HG02938 (cell line): ENCODE results near the gene CRB3.

Experiments
- ATAC-seq: cut with Tn5 transposase; IDR thresholded peaks from one replicate; pipeline ENCODE4 v1.9.1; 2021; ENCODE audit warnings: mild to moderate bottlenecking, moderate library complexity; ENCODE audit not compliant: unreplicated experiment

CRB3 gene

DNA sequence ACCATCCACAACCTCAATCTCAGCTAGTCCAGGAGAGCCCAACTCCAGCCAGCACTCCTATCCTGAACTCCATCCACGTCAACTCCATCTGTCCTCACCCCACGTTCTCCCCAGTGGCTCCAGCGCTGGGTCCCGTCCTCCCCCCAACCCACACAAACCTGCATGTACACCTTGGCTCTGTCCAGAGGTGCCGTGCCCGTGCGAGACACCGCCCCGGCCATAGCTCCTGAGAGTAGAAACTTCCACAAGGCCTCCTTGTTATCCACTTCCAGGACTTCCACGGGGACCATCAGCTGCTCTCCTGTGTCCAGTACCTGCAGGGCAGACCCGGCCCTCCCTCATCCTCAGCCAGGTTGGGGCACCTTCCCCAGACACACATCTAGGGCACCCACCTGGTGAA, 32.2 kb upstream of the CRB3 start:
- no peak for ATAC-seq

DNA sequence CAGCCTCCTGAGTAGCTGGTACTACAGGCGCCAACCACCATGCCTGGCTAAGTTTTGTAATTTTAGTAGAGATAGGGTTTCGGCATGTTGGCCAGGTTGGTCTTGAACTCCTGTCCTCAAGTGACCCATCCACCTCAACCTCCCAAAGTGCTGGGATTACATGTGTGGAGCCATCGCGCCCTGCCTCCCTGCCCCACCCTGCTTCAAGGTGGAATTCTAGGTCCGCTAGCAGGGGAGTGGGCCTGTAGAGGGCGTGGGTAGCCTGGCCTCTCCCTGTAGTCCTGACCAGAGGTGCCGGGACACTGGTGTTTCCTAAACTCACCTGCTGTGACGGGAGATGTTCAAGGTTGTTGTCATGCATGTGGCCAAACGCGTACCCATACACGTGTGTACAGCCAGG, 30.9 kb upstream of the CRB3 start:
- ATAC-seq, result no peak

DNA sequence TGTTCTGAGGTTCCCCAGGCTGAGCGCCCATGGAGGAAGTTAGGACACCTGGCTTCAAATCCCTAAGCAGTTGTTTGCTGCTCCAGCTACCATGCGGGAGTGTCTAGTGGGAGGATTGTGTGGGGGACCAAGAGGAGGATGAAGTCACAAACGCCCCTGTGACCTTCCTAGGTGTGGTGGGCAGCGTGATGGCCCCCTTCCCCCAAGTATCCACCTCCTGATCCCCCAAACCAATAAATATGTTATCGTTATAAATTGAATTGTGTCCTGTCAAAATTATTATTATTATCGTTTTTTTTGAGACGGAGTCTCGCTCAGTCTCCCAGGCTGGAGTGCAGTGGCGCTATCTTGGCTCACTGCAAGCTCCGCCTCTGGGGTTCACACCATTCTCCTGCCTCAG, 30.4 kb upstream of the CRB3 start, which contains the start of gene SLC25A41:
Gene SLC25A41, minus strand, starts transcription at position 101 of the 400 bp plus-strand sequence. Its CDS starts 70 bp downstream, at position 31.
- ATAC-seq, result no peak

DNA sequence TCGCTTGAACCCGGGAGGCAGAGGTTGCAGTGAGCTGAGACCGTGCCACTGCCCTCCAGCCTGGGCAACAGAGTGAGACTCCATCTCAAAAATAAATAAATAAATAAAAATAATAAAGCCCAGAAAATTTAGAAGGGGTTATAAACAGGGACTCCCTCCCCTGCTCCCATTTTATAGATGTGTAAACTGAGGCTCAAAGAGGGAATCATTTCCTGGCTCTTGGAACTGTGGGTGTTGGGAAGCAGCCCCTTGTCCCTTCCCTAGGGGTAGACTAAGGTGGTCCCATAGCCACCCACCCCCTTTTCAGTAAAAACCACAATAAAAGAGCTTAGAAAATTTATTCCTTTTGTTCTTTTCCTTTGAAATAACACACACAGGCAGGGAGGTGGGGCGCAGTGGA, 24.3 kb upstream of the CRB3 start:
- no peak for ATAC-seq

DNA sequence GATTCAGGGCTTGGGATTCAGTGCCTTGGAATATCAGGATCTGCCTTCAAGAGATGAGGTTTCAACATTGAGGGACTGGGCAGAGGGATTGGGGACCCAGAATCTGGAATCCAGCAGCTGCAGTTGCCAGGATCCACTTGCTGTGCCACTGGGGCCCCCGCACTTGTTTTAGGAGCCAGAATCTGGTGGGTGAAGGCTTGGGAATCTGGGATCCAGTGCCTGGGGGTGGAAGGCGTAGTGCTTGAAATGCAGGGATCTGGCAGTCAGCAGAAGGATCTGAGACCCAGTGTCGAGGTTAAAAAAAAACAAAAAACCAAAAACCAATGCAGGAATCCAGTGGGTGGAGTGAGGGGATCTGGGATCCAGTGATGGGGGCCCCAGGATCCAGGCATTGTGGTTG, 23.2 kb upstream of the CRB3 start:
- ATAC-seq, result no peak

DNA sequence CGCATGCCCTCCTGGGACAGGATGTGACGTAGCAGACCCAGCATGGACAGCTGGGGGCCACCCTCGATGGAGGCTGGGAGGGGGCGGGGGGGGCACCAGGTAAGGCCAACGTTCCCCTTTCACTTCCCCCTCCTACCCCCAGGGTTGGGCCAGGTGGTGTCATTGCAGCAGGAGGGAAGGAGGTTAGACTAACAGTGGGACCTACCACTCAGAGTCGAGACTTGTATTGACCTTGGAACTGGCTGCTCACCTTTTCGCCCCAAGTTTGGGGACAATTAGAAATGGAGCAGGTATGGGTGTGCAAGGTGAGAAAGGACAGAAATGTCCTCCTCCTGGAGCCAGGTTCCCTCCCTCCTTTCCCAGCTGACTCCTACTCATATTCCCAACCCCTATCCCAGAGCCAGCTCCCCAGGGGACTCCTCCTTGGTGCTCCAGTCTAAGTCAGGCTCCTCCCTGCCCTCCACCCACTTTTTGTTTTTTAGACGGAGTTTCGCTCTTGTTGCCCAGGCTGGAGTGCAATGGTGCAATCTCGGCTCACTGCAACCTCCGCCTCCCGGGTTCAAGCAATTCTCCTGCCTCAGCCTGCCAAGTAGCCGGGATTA, 21.9 kb upstream of the CRB3 start:
- ATAC-seq, result no peak

DNA sequence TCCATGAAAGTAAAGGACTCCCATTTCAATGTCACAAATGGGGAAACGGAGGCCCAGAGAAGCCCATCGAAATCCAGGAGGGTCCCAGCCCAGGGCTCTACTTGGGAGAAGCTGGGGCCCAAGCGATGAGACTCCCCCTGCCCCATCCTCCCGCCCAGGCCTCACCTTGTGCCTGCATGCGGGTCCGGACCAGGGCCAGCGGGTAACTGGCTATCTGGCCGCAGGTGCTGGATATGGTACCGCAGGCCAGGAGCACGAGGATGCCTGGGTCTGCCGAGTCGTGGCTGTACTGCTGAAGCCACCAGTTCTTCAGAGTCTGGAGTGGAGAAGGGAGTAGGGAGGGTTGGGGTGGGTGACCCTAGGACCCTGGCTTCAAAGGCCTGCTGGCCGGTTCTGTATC, 20.1 kb upstream of the CRB3 start:
- no peak for ATAC-seq

DNA sequence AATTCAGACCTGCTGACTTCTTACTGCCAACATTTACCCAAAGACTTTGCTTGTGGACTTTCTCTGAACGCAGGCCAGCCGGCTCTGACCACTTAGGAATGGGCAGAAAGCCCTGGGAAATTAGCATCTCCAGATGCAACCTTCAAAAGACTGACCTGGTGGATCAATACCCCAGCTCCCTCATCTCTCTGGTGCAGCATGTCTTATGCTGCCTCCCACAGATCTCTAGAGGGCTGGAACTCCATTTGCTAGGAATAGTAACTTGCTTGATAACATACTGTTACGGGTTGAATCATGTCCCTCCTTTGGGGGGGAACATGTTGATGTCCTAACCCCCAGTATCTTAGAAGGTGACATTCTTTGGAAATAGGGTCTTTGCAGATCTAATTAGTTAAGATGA, 17.6 kb upstream of the CRB3 start:
- no peak for ATAC-seq

DNA sequence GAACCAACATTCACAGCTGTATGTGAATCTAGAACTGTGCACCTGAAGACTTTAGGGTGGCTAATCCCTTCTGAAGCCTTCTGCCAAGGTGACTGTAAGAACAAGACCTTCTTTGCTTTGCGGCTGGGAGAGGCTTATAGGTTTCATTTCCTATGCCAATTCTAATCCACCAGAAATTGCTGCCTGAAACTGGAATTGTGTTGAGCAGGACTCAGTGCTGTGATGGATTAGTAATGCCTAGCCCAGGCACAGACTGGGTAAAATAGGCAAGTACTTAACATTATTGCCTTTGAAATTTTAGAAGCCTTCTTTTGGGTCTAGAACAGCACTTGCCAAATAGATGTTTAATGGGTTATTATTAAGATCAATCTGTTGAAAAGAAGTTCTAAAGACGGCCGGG, 16.0 kb upstream of the CRB3 start:
- ATAC-seq, result no peak

DNA sequence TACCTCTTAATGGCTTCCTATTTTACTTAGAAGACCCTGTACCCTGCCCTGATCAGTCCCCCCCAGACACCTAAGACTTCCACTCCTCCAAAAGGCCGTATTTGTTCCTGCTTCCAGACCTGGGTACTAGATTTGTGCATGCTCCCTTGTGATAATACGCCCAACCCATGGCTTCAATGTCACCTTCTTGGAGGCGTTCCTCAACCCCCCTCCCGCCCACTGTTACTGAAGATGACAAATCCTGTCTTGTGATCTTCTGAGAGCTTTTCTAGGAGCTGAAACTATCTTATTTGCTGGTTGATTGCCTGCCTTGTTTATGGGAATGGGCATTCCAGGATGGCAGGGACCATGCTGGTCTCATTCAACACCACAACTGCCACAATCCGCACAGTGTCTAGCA, 13.9 kb upstream of the CRB3 start:
- no peak for ATAC-seq

DNA sequence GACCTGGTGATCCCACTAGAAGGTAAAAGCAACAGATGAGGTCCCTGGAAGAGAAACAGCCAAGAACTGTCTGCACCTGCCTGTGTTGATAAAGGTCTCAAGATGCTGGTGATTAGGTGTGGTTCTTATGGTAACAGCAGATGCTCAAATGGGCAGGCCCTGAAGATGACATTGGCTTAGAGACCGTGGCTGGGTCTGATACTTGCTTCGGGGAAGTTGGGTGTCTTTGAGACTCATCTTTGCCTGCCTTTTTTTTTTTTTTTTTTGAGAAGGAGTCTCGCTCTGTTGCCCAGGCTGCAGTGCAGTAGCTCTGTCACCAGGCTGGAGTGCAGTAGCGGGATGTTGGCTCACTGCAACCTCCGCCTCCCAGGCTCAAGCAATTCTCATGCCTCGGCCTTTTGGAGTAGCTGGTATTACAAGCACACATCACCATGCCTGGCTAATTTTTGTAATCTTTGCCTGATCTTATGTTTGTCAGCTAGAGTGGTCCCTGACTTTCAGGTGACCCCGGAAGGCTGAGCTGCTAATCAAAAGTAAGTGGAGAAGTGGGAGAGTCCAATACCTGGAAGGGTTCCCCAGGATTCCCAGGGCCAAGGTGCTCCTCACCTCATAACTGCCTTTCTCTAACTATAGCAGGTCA, 12.4 kb upstream of the CRB3 start:
- no peak for ATAC-seq

DNA sequence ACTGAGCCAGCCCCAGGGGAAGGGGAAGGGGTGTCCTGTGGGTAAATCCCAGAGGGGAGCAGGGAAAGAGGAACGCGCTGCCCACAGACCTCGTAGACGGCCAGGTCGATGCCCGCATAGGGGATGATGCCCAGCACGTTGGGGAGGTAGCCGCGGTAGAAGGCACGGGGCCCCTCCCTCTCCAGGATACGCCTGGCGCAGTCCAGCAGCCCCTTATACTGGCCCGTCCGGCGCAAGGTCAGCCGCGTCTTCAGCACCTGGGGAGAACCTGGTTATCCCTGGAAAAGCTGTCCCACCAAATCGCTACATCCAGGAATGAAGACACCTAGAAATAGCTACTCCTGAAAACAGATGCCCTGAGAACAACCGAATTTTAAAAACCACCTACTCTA, 11.9 kb upstream of the CRB3 start:
- no peak for ATAC-seq

DNA sequence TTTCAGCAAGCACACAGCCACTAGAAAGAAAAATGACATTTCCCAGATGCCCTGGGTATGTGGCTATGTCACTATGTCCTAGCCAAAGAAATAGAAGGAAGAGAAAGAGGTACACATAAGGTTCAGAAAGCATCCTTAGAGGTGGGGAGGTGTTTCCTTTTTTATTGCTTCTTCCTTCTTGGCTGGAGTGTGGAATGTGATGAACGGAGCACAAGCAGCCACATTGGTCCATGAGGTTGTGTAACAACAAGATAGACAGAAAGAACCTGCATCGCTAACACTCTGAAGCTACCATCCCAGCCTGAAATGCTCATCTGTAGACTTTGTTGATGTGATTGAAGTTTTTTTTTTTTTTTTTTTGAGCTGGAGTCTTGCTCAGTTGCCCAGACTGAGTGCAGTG, 11.2 kb upstream of the CRB3 start:
- no peak for ATAC-seq

DNA sequence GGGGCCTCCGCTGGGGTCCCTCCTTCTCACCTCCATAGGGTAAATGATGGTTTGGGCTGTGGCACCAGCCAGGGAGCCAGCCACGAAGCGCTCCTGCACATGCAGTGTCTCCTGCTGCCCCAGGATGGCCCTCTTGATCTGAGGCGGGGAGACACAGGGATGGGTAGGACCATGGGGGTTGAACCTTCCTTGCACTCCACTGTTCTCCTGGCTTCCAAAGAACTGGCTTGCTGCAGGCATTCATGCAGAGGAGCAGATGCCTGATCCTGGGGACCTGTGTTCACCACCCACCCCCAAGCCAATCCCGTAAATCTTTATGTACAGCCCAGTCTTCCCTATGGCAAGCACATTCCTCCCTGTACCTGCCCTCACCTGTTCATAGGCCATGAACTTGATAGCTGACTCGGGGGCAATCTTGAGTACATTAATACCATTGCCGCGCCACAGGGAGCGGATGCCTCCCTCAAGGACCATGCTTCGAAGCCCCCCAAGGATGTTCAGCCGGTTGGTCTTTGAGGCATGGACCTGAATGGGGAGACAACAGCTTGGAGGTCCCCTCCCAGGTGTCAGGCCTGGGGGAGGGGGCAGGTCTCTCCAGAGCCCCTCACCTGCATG, 10.0 kb upstream of the CRB3 start:
- no peak for ATAC-seq

DNA sequence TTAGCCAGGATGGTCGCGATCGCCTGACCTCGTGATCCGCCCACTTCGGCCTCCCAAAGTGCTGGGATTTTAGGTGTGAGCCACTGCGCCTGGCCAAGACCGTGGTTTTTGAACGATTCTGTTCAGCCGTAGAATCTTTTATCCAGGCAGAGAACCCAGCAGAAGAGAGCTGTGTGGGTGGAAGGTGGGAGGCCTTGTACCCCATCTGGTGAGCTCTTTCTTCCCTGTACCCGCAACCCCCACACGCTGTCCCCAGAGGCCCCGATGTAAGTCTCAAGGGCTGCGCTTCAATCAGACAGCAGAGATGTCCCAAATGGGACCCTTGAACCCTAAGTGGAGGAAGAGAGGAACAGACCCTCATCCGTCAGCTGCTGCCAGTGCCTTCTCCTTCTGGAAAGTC, 8.1 kb upstream of the CRB3 start:
- ATAC-seq, result no peak

DNA sequence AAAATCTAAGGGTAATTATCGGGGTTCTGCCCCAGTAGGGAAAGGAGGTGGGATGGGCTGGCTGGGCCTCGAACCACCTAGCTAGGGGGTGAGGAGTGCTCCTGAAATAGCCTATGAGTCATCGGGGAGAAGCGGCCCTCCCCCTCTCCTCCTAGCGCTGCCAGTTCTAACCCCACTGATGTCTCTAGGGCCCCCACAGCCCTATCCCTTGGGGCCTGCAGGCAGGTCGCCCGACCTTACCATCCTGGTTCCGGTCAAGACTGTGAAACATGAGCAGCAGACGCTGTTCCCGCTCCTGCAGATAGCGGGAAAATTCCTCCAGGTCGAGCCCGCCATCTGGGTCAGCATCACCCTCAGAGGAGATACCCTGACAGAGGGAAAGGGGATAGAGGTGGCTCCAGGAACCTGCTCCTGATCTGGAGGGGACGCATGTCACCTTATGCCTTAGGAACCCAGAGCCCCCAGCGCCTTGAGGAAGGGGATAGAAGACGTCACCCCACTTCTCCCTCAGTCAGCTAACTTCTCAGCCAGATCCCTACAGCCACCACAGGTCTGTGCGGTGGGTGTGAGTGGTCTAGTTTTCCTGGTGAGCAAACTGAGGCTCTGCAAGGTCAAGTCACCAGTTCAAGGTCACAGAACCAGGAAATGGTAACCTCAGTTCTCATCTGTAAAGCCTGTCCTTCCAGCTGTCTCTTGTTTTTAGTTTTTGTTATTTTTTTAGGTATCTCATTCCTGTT, 5.9 kb upstream of the CRB3 start:
- ATAC-seq, result no peak

DNA sequence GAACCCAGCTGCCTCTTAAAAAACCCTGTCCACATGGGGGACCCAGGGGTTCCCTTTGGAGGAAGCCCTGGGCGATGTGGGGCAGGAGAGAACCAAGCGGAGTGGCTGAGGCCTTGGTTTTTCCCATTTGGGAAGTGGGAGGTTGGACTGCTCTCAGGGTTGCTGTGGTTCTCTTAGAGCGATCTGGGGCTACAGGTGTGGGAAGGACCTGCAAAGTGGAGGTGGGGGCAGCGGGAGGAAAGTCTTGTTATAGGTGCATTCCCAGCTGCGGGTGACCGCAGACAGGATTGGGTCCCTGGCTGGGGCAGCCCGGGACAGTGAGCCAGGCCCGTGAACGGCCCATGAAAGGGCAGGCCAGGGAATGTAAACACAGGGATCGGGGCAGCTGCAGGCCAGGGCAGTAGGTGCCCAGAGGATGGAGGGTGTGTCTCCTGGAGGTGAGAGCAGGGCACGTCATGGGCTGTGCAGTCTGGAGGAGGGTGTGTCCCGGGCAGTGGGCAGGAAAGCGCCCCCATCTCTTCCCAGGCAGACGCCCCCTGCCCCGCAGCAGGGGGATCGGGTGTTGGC, 5.3 kb upstream of the CRB3 start:
- ATAC-seq, result no peak

DNA sequence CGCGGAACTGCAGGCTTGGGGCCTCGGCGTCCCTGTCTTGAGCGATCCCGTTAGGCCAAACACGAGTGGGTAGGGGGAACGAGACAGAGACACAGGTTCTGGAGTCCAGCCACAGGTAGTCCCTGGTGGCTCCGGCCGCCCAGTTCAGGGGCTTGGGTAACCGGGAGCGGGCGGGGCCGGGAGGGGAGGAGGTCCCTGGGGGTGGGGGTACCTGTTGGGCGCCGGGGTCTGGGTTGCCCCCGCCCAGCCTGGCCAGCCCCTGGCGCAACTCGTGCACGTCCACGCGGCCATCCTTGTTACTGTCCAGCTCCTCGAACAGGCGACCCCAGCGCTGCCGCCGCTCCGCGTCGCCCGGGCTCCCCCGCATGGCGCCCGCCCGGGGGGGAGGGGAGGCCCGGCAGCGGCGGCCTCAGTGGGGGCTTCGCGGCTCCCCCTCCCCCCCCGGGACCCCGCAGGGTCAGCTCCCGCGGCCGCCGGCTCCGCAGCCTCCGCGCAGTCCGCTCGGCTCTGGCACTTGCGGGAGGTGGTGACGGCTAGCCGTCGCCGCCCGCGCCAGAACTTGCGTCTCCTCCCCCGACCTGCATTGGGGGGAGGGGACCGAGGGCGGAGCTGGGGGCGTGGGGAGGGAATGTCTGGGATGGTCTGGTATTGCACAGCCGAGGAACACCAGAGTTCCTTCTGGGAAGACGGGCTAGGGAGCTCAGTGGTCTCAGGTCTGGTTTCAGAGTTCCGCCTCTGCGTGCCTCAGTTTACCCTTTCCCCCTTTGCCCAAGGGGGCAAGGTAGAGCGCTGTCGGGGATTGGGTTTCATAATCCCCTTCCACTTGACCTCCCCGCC, 4.6 kb upstream of the CRB3 start, which contains the start of gene SLC25A23:
Gene SLC25A23, minus strand, starts transcription at position 531 of the 837 bp plus-strand sequence. Its CDS starts 164 bp downstream, at position 367.
- no peak for ATAC-seq

DNA sequence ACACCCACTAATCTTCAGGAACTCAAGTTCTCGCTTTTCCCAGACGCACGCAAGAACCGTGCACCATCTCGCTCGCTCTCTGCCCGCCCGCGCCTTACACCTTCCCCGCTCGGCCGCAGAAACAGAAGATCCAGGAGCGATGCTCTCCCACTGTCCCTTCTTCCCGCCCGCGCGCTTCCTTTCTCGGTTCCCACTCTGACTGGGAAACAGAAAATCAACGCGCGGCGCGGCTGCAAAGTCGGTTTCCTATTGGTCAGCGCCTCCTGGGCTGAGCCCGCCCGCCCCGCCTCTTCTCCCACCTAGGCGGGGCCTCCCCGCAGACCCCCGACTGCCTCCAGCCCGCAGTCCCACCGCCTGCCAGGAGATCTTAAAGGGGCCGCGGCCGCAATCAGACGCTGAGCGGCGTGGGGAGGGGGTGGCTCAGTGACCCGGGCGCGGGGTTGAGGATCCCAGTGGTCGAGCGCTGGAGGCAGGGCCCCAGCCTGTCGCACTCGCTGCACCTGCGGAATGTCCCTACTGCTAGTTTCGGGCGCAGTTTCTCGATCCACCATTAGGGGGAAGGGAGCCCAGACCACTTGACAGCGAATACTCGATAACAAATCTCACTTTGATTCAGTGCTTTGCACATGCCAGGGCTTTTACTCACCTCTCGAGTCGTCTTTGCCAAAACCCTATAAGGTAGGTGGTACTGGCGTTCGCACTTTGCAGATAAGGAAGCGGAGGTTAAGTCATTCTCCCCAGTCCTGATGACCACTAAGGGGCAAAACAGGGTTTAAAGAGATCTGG, 3.8 kb upstream of the CRB3 start:
- peak; percentile 55 for ATAC-seq

DNA sequence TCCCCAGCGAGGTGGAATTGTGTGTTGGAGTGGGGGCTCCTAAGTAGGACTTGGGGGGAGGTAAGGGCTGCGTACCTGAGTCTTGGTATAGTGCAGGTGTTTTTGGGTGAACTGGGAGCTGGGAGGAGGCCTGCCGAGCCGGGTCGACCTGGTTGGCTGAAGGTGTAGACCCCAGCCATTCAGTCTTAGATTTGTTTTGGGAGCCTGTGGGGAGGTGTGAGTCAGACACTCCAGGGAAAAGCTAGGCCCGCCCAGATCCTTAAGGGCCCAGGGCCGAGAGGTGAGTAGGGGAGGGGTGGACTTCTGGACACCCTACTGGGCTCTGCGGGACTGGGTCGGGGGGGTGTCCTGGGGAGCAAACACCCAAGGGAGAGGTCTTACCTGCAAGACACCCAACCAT, 935 bp downstream of the CRB3 start:
- ATAC-seq, result no peak
